ENCODE data around the gene PSMC6. TPM values are rescaled to one million over a fixed set of nuclear protein-coding genes. Genes with fewer than 3 reads are reported as not detected.
A peak's percentile ranks its signal among the peaks of the same experiment; 100 is the strongest.

The PSMC6 gene
- total and polyA plus RNA-seq, 2 of the 13 experiments (the other 11 are each of a cell fraction or from before 2014, with no cell fraction given): 90.0 to 210 TPM

GRCh38 chr14:52663850-52664249 lies 43.1 kb upstream of the PSMC6 start (continued):
- TF ChIP-seq RNF219 (CRISPR knock-in tag; IDR thresholded peaks at IDR 0.05) (no peak), SNAI1 (CRISPR knock-in tag; IDR thresholded peaks at IDR 0.05; ENCODE audit: borderline replicate concordance) (no peak), BCLAF1 (IDR thresholded peaks at IDR 0.05) (no peak), MIXL1 (CRISPR knock-in tag; IDR thresholded peaks at IDR 0.05) (no peak), PTBP1 (IDR thresholded peaks at IDR 0.05; ENCODE audit: low read depth, low read length, poor library complexity, severe bottlenecking) (no peak), SP5 (CRISPR knock-in tag; IDR thresholded peaks at IDR 0.05; ENCODE audit: borderline replicate concordance, low read depth) (no peak)

GRCh38 chr14:52678591-52678990 lies 28.4 kb upstream of the PSMC6 start:
- intact Hi-C loops (cut with micrococcal nuclease; ENCODE audit: unreplicated experiment): no loop called here
- FAIRE-seq: no peak

More at GRCh38 chr14:52678591-52678990, 28.4 kb upstream of the PSMC6 start:
- no peak overlapping the region for H2AFZ ChIP-seq (ENCODE audit: low read length)
- ChIA-PET CTCF (ENCODE audit: low intra/inter-chr PET ratio, low total read pairs) (no interaction called here), POLR2A (no interaction called here)
- H3K4me1 ChIP-seq (ENCODE audit: insufficient read depth, low read length): no peaks in the 10 kb centered on the region
- TF ChIP-seq ARID3A (IDR thresholded peaks at IDR 0.05; ENCODE audit: low read depth, low read length) (0 out of 2 replicates have a peak, but pooled peaks have one; percentile 56), SMC3 (IDR thresholded peaks at IDR 0.05; ENCODE audit: low read length) (peak; percentile 30; the same call in 1 of the 2 replicates), STAG1 (CRISPR knock-in tag; IDR thresholded peaks at IDR 0.05) (peak; percentile 46), ZNF703 (CRISPR knock-in tag; IDR thresholded peaks at IDR 0.05; ENCODE audit: borderline replicate concordance) (no peak), ZNF263 (CRISPR knock-in tag; IDR thresholded peaks at IDR 0.05) (no peak)
- H3K4me2 ChIP-seq (ENCODE audit: low read depth, low read length): no peak overlapping the region
- DNase-seq (ENCODE audit: low spot score): peak; percentile 39
- H3K27me3 ChIP-seq (ENCODE audit: control insufficient read depth in 1 of 2, insufficient read depth in 2 of 2, low read length in 2 of 2): no peaks in the 10 kb centered on the region
- no TSS peak for BruUV-seq (replicated peaks)
- ATAC-seq: peak; percentile 70
- 0 out of 2 replicates have a peak, but pooled peaks cover 2% of the 10 kb centered on the region for H4K20me1 ChIP-seq (ENCODE audit: insufficient read depth, low read length)
- no peak overlapping the region for H3K4me3 ChIP-seq (replicated peaks in 1 of 3; ENCODE audit: insufficient read depth in 1 of 3, low read depth in 2 of 3, low read length in 3 of 3)
- in situ Hi-C loops (cut with HindIII; ENCODE audit: extremely low pct_ligation_motif_present, low pct_unique_long_range_greater_than_20kb): no loop called here
- 84% methylated on average over 2 of the region's 2 CpGs for WGBS (ENCODE audit: low lambda C conversion rate)
- H3K9me3 ChIP-seq (ENCODE audit: low read length): no peaks in the 10 kb centered on the region
- H3K36me3 ChIP-seq (replicated peaks in 1 of 2; ENCODE audit: control insufficient read depth in 1 of 2, insufficient read depth in 2 of 2, low read length in 2 of 2): peaks cover 18 to 48% of the 10 kb centered on the region in 2 experiments
- no peak overlapping the region for H3K27ac ChIP-seq (ENCODE audit: extremely low read length, insufficient read depth, low read length)
- H3K9ac ChIP-seq (ENCODE audit: insufficient read depth, low read depth, low read length): no peak overlapping the region
- peaks cover 10% of the 10 kb centered on the region for H3K79me2 ChIP-seq (ENCODE audit: insufficient read depth, low read length)

All from HepG2 (cell line).